ENCODE measurements around the gene CECR2.
A peak's percentile ranks its signal among the peaks of the same experiment; 100 is the strongest.

CECR2 gene

GRCh38 chr22:17369439-17370025 is at the start of gene CECR2:
CECR2 (plus strand) TSS chr22:17369460; CDS start chr22:17369784, 324 bp downstream.
- peaks cover 31% of the 10 kb centered on the region for H3K4me1 Mint-ChIP-seq
- no peak within 1 kb of the TSS for H3K27ac Mint-ChIP-seq
- no peaks in the 10 kb centered on the region for H3K9me3 Mint-ChIP-seq
- H3K36me3 Mint-ChIP-seq: no peaks in the 10 kb centered on the region
- H3K4me3 Mint-ChIP-seq: peak within 1 kb of the TSS; percentile 79
- H3K27me3 Mint-ChIP-seq: peaks cover 42% of the 10 kb centered on the region

- Mint-ChIP-seq H3K27me3 (no peaks in the 10 kb centered on the region), H3K36me3 (no peaks in the 10 kb centered on the region), H3K9me3 (no peaks in the 10 kb centered on the region), H3K4me1 (no peaks in the 10 kb centered on the region), H3K4me3 (no peak overlapping the region), H3K27ac (no peak overlapping the region)
Measured at GRCh38 chr22:17319546-17319945, 49.7 kb upstream of the CECR2 start.

- H3K27ac Mint-ChIP-seq: no peak overlapping the region
- no peaks in the 10 kb centered on the region for H3K27me3 Mint-ChIP-seq
- H3K9me3 Mint-ChIP-seq: no peaks in the 10 kb centered on the region
- H3K4me1 Mint-ChIP-seq: no peaks in the 10 kb centered on the region
- no peaks in the 10 kb centered on the region for H3K36me3 Mint-ChIP-seq
- no peak overlapping the region for H3K4me3 Mint-ChIP-seq
Measured at GRCh38 chr22:17322511-17322910, 46.7 kb upstream of the CECR2 start.

GRCh38 chr22:17331690-17332089 is 37.6 kb upstream of the CECR2 start:
- no peak overlapping the region for H3K4me3 Mint-ChIP-seq
- H3K27me3 Mint-ChIP-seq: no peaks in the 10 kb centered on the region
- H3K4me1 Mint-ChIP-seq: no peaks in the 10 kb centered on the region
- H3K9me3 Mint-ChIP-seq: no peaks in the 10 kb centered on the region
- no peak overlapping the region for H3K27ac Mint-ChIP-seq
- H3K36me3 Mint-ChIP-seq: no peaks in the 10 kb centered on the region

- Mint-ChIP-seq H3K9me3 (no peaks in the 10 kb centered on the region), H3K27me3 (no peaks in the 10 kb centered on the region), H3K27ac (peak overlapping the region; percentile 51), H3K4me1 (no peaks in the 10 kb centered on the region), H3K36me3 (no peaks in the 10 kb centered on the region), H3K4me3 (no peak overlapping the region)
Measured at GRCh38 chr22:17332109-17332800, 37.0 kb upstream of the CECR2 start.

GRCh38 chr22:17334059-17334458 is 35.2 kb upstream of the CECR2 start:
- no peak overlapping the region for H3K27ac Mint-ChIP-seq
- H3K4me1 Mint-ChIP-seq: no peaks in the 10 kb centered on the region
- no peaks in the 10 kb centered on the region for H3K27me3 Mint-ChIP-seq
- H3K4me3 Mint-ChIP-seq: no peak overlapping the region
- H3K36me3 Mint-ChIP-seq: no peaks in the 10 kb centered on the region
- no peaks in the 10 kb centered on the region for H3K9me3 Mint-ChIP-seq

GRCh38 chr22:17334983-17335382 is 34.3 kb upstream of the CECR2 start:
- H3K27ac Mint-ChIP-seq: no peak overlapping the region
- no peaks in the 10 kb centered on the region for H3K27me3 Mint-ChIP-seq
- no peaks in the 10 kb centered on the region for H3K36me3 Mint-ChIP-seq
- H3K4me3 Mint-ChIP-seq: no peak overlapping the region
- no peaks in the 10 kb centered on the region for H3K4me1 Mint-ChIP-seq
- no peaks in the 10 kb centered on the region for H3K9me3 Mint-ChIP-seq

- Mint-ChIP-seq H3K36me3 (no peaks in the 10 kb centered on the region), H3K27ac (no peak overlapping the region), H3K27me3 (no peaks in the 10 kb centered on the region), H3K4me3 (no peak overlapping the region), H3K9me3 (no peaks in the 10 kb centered on the region), H3K4me1 (no peaks in the 10 kb centered on the region)
Measured at GRCh38 chr22:17336061-17336460, 33.2 kb upstream of the CECR2 start.

- no peaks in the 10 kb centered on the region for H3K4me1 Mint-ChIP-seq
- H3K9me3 Mint-ChIP-seq: no peaks in the 10 kb centered on the region
- H3K27me3 Mint-ChIP-seq: no peaks in the 10 kb centered on the region
- H3K4me3 Mint-ChIP-seq: no peak overlapping the region
- no peaks in the 10 kb centered on the region for H3K36me3 Mint-ChIP-seq
- H3K27ac Mint-ChIP-seq: no peak overlapping the region
Measured at GRCh38 chr22:17337639-17338038, 31.6 kb upstream of the CECR2 start.

GRCh38 chr22:17339095-17339693 is 30.1 kb upstream of the CECR2 start:
- no peak overlapping the region for H3K27ac Mint-ChIP-seq

GRCh38 chr22:17342361-17342760 is 26.9 kb upstream of the CECR2 start:
- Mint-ChIP-seq H3K27ac (no peak overlapping the region), H3K9me3 (no peaks in the 10 kb centered on the region), H3K4me1 (no peaks in the 10 kb centered on the region), H3K27me3 (no peaks in the 10 kb centered on the region), H3K4me3 (no peak overlapping the region), H3K36me3 (no peaks in the 10 kb centered on the region)

More at GRCh38 chr22:17339095-17339693, 30.1 kb upstream of the CECR2 start:
- Mint-ChIP-seq H3K4me1 (no peaks in the 10 kb centered on the region), H3K4me3 (no peak overlapping the region), H3K36me3 (no peaks in the 10 kb centered on the region), H3K9me3 (no peaks in the 10 kb centered on the region), H3K27me3 (no peaks in the 10 kb centered on the region)

GRCh38 chr22:17343766-17344165 is 25.5 kb upstream of the CECR2 start:
- H3K36me3 Mint-ChIP-seq: no peaks in the 10 kb centered on the region
- peaks cover 1% of the 10 kb centered on the region for H3K27me3 Mint-ChIP-seq
- no peak overlapping the region for H3K27ac Mint-ChIP-seq
- no peaks in the 10 kb centered on the region for H3K9me3 Mint-ChIP-seq
- H3K4me3 Mint-ChIP-seq: no peak overlapping the region
- no peaks in the 10 kb centered on the region for H3K4me1 Mint-ChIP-seq

- no peak overlapping the region for H3K4me3 Mint-ChIP-seq
- no peaks in the 10 kb centered on the region for H3K9me3 Mint-ChIP-seq
- no peak overlapping the region for H3K27ac Mint-ChIP-seq
- H3K4me1 Mint-ChIP-seq: peaks cover 5% of the 10 kb centered on the region
- peaks cover 1% of the 10 kb centered on the region for H3K27me3 Mint-ChIP-seq
- H3K36me3 Mint-ChIP-seq: no peaks in the 10 kb centered on the region
Measured at GRCh38 chr22:17346578-17346977, 22.7 kb upstream of the CECR2 start.

- H3K4me3 Mint-ChIP-seq: no peak overlapping the region
- H3K9me3 Mint-ChIP-seq: no peaks in the 10 kb centered on the region
- peaks cover 5% of the 10 kb centered on the region for H3K4me1 Mint-ChIP-seq
- H3K36me3 Mint-ChIP-seq: no peaks in the 10 kb centered on the region
- peaks cover 1% of the 10 kb centered on the region for H3K27me3 Mint-ChIP-seq
- no peak overlapping the region for H3K27ac Mint-ChIP-seq
Measured at GRCh38 chr22:17347724-17348123, 21.5 kb upstream of the CECR2 start.

GRCh38 chr22:17348464-17349103 is 20.7 kb upstream of the CECR2 start:
- H3K27ac Mint-ChIP-seq: no peak overlapping the region
- H3K4me1 Mint-ChIP-seq: peaks cover 5% of the 10 kb centered on the region
- no peaks in the 10 kb centered on the region for H3K36me3 Mint-ChIP-seq
- no peak overlapping the region for H3K4me3 Mint-ChIP-seq
- no peaks in the 10 kb centered on the region for H3K9me3 Mint-ChIP-seq
- H3K27me3 Mint-ChIP-seq: peaks cover 1% of the 10 kb centered on the region

GRCh38 chr22:17349172-17349571 is 20.1 kb upstream of the CECR2 start:
- no peak overlapping the region for H3K4me3 Mint-ChIP-seq

More at GRCh38 chr22:17349172-17349571, 20.1 kb upstream of the CECR2 start:
- H3K27ac Mint-ChIP-seq: no peak overlapping the region
- H3K27me3 Mint-ChIP-seq: peaks cover 1% of the 10 kb centered on the region
- peaks cover 5% of the 10 kb centered on the region for H3K4me1 Mint-ChIP-seq
- no peaks in the 10 kb centered on the region for H3K36me3 Mint-ChIP-seq
- no peaks in the 10 kb centered on the region for H3K9me3 Mint-ChIP-seq

All from activated naive CD4-positive, alpha-beta T cell treated with anti-CD3 and anti-CD28 coated beads, Interleukin-2, amount 50 U/mL, for 24 hours (primary cell).